HCT116 (cell line): Measurements from ENCODE around the gene TUT1. TPM values are rescaled to one million over a fixed set of nuclear protein-coding genes. Genes with fewer than 3 reads are reported as not detected.

Source experiments
- ATAC-seq: fragments of 200-7000 bp; cut with Tn5 transposase; 2 replicates; pipeline ENCODE4 v1.9.1; 2020; ENCODE audit warnings: mild to moderate bottlenecking, moderate library complexity
- BruUV-seq: library from RNA; stranded (reverse); fragments of 400-500 nt; replicated peaks from 2 replicates; lab custom pipeline; 2021; lab: Mats Ljungman, UMichigan
- CTCF ChIA-PET: fragments of 300-600 bp; sonication (Branson Sonifier 250); formaldehyde crosslinking; loops from one replicate; lab custom pipeline; 2021; ENCODE audit warnings: antibody characterized with exemption; lab: Charles Lee
- POLR2A ChIA-PET: fragments of 300-600, 350-600 bp; sonication (Branson Sonifier 250); formaldehyde crosslinking; loops from one replicate; lab custom pipeline; 2021; ENCODE audit warnings: antibody characterized with exemption; lab: Charles Lee
- RAD21 ChIA-PET, 2 experiments: fragments of 300-600 bp; sonication (Branson Sonifier 250); formaldehyde crosslinking; loops; one replicate each; lab custom pipeline; 2023; ENCODE audit warnings: low total read pairs in 2 of 2; ENCODE audit not compliant: uncharacterized antibody in 2 of 2, unreplicated experiment in 2 of 2, low non-redundant PET in 1 of 2; lab: Charles Lee
- DNase-seq: peaks from one replicate; pipeline ENCODE4 v3.0.0-alpha.2; 2010; ENCODE audit warnings: low read depth, low spot score
- H2AFZ ChIP-seq: fragments of 200-600 bp; shearing (Covaris generic), sonication (generic); 2 replicates; pipeline ENCODE4 v1.6.1; 2017; ENCODE audit warnings: low read depth, mixed run types, mixed read lengths, antibody characterized with exemption, low read length; ENCODE audit not compliant: poor library complexity, severe bottlenecking
- H3K27ac ChIP-seq: 2 replicates; pipeline ENCODE4 v1.5.1; 2012; ENCODE audit warnings: low read depth, low read length
- H3K27me3 ChIP-seq: fragments of 200-600 bp; sonication (generic); 2 replicates; pipeline ENCODE4 v1.6.1; 2016; ENCODE audit warnings: mixed run types, low read length, mixed read lengths; ENCODE audit not compliant: insufficient read depth
- H3K36me3 ChIP-seq, 2 experiments: fragments of 200-500 bp in 1 of 2; fragments of 200-600 bp in 1 of 2; sonication (Bioruptor generic) in 1 of 2; sonication (generic) in 1 of 2; 2 replicates each; pipeline versions ENCODE4 v1.5.1 to v1.6.1; 2014 to 2016; ENCODE audit warnings: low read length in 2 of 2, inconsistent platforms in 1 of 2, mixed read lengths in 1 of 2, mixed run types in 1 of 2; ENCODE audit not compliant: insufficient read depth in 2 of 2, control insufficient read depth in 1 of 2
- H3K4me1 ChIP-seq, 2 experiments: fragments of 200-600 bp in 1 of 2; sonication (generic) in 1 of 2; 2 replicates each; pipeline versions ENCODE4 v1.5.1 to v1.6.1; 2012 to 2017; ENCODE audit warnings: low read length in 2 of 2, inconsistent platforms in 1 of 2, mild to moderate bottlenecking in 1 of 2, mixed read lengths in 1 of 2, mixed run types in 1 of 2, moderate library complexity in 1 of 2; ENCODE audit not compliant: insufficient read depth in 2 of 2, control insufficient read depth in 1 of 2
- H3K4me2 ChIP-seq: fragments of 200-600 bp; sonication (generic); 2 replicates; pipeline ENCODE4 v1.6.1; 2017; ENCODE audit warnings: mixed run types, low read length, mixed read lengths
- H3K4me3 ChIP-seq, 2 experiments: fragments of 200-600 bp in 1 of 2; sonication (generic) in 1 of 2; replicated peaks in 1 of 2; 2 replicates each; pipeline ENCODE4 v1.5.1; 2011 to 2016; ENCODE audit warnings: low read length in 2 of 2, control low read depth in 1 of 2, low read depth in 1 of 2, mild to moderate bottlenecking in 1 of 2, mixed read lengths in 1 of 2, mixed run types in 1 of 2
- H3K79me2 ChIP-seq: fragments of 200-600 bp; sonication (generic); 2 replicates; pipeline ENCODE4 v1.6.1; 2017; ENCODE audit warnings: mild to moderate bottlenecking, mixed run types, low read length, moderate library complexity, mixed read lengths; ENCODE audit not compliant: insufficient read depth
- H3K9ac ChIP-seq: fragments of 200-600 bp; sonication (generic); 2 replicates; pipeline ENCODE4 v1.6.1; 2016; ENCODE audit warnings: low read length, mixed read lengths
- H3K9me2 ChIP-seq: fragments of 200-600 bp; sonication (generic), shearing (Covaris generic); 2 replicates; pipeline ENCODE4 v1.6.1; 2017; ENCODE audit warnings: mixed run types, mild to moderate bottlenecking, moderate library complexity; ENCODE audit not compliant: insufficient read depth
- H3K9me3 ChIP-seq, 2 experiments: fragments of 200-500 bp in 1 of 2; fragments of 200-600 bp in 1 of 2; sonication (Bioruptor generic) in 1 of 2; sonication (generic) in 1 of 2; 2 replicates each; pipeline ENCODE4 v1.6.1; 2014 to 2017; ENCODE audit warnings: low read length in 2 of 2, mixed read lengths in 2 of 2, inconsistent platforms in 1 of 2, low read depth in 1 of 2, mild to moderate bottlenecking in 1 of 2, mixed run types in 1 of 2, moderate library complexity in 1 of 2; ENCODE audit not compliant: control insufficient read depth in 1 of 2, insufficient read depth in 1 of 2
- H4K20me1 ChIP-seq: fragments of 200-600 bp; sonication (generic), shearing (Covaris generic); 2 replicates; pipeline ENCODE4 v1.6.1; 2017; ENCODE audit warnings: mixed run types, mild to moderate bottlenecking, moderate library complexity; ENCODE audit not compliant: insufficient read depth
- ATF3 ChIP-seq: IDR thresholded peaks from 2 replicates; pipeline ENCODE4 v1.6.1; 2012
- CEBPB ChIP-seq: IDR thresholded peaks from 2 replicates; pipeline ENCODE4 v1.6.1; 2012; ENCODE audit warnings: low read depth
- EGR1 ChIP-seq: IDR thresholded peaks from 2 replicates; pipeline ENCODE4 v1.6.1; 2012; ENCODE audit warnings: low read depth
- FOSL1 ChIP-seq: IDR thresholded peaks from 2 replicates; pipeline ENCODE4 v1.6.1; 2012; ENCODE audit warnings: low read depth
- JUND ChIP-seq: IDR thresholded peaks from 2 replicates; pipeline ENCODE4 v1.6.1; 2012
- MAX ChIP-seq: IDR thresholded peaks from 2 replicates; pipeline ENCODE4 v1.6.1; 2012
- POLR2AphosphoS5 ChIP-seq: IDR thresholded peaks from 2 replicates; pipeline ENCODE4 v1.6.1; 2011; ENCODE audit warnings: mild to moderate bottlenecking, low read depth, low read length, moderate library complexity
- SRF ChIP-seq: IDR thresholded peaks from 2 replicates; pipeline ENCODE4 v1.6.1; 2012; ENCODE audit warnings: low read depth
- TCF7L2 ChIP-seq: IDR thresholded peaks from 2 replicates; pipeline ENCODE4 v1.7.0; 2011; ENCODE audit warnings: borderline replicate concordance, inconsistent platforms; ENCODE audit not compliant: insufficient read depth, insufficient read length; ENCODE audit errors: extremely low read depth
- ZNF274 ChIP-seq: fragments of 200-500 bp; sonication (Bioruptor generic); IDR thresholded peaks from 2 replicates; pipeline ENCODE4 v1.6.1; 2014; ENCODE audit warnings: mild to moderate bottlenecking, low read depth, low read length, inconsistent platforms
- intact Hi-C: fragments of 100-400 bp; cut with micrococcal nuclease; formaldehyde crosslinking; loops from 2 replicates; pipeline ENCODE4 v1.10.0; 2022
- total RNA-seq: library from RNA; stranded (reverse); gene quantifications from one replicate; pipeline ENCODE4 v1.2.1, GENCODE V29; 2021; ENCODE audit not compliant: unreplicated experiment
- TF ChIP-seq, protein P1 (sequence below): IDR thresholded peaks from 2 replicates; pipeline ENCODE4 v1.6.1; 2011; ENCODE audit warnings: mild to moderate bottlenecking, low read length, moderate library complexity; ENCODE audit not compliant: insufficient replicate concordance; ENCODE audit errors: extremely low read depth

TUT1 gene
- total RNA-seq, 1 experiment from 2014 or later: 49.0 TPM

- ATAC-seq (peak; percentile 69), DNase-seq (peak; percentile 99)
- H3K9me3 ChIP-seq: no peaks in the 10 kb centered on the region
- H3K4me2 ChIP-seq: peak overlapping the region; percentile 88
- H4K20me1 ChIP-seq: no peaks in the 10 kb centered on the region
- no peaks in the 10 kb centered on the region for H3K9me2 ChIP-seq
- RAD21 ChIA-PET: interaction anchor here (0.6 to 0.7 kb wide), 3 partner anchors 7 to 95 kb away, joined by 3 to 6 read pairs (median 4); no protein-coding TSS in a partner anchor
- POLR2A ChIA-PET: interaction anchor here (0.6 to 1.7 kb wide), 4 partner anchors 25 to 242 kb away, joined by 3 to 11 read pairs (median 6); partner anchors contain the start of genes C11orf98, CSKMT and EEF1G
- peak overlapping the region; percentile 99 for H3K9ac ChIP-seq
- TF ChIP-seq TCF7L2: peak; percentile 9
- TF ChIP-seq, protein P1, sequence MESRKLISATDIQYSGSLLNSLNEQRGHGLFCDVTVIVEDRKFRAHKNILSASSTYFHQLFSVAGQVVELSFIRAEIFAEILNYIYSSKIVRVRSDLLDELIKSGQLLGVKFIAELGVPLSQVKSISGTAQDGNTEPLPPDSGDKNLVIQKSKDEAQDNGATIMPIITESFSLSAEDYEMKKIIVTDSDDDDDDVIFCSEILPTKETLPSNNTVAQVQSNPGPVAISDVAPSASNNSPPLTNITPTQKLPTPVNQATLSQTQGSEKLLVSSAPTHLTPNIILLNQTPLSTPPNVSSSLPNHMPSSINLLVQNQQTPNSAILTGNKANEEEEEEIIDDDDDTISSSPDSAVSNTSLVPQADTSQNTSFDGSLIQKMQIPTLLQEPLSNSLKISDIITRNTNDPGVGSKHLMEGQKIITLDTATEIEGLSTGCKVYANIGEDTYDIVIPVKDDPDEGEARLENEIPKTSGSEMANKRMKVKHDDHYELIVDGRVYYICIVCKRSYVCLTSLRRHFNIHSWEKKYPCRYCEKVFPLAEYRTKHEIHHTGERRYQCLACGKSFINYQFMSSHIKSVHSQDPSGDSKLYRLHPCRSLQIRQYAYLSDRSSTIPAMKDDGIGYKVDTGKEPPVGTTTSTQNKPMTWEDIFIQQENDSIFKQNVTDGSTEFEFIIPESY: no peak
- TF ChIP-seq POLR2AphosphoS5: peak; percentile 69
- no peak for TF ChIP-seq FOSL1
- TF ChIP-seq CEBPB: no peak
- no peak for TF ChIP-seq EGR1
- TF ChIP-seq ZNF274: no peak
- TF ChIP-seq JUND: no peak
- TF ChIP-seq SRF: no peak
- no peak for TF ChIP-seq MAX
- no peak for TF ChIP-seq ATF3
- peaks cover 58% of the 10 kb centered on the region for H3K79me2 ChIP-seq
- BruUV-seq: no TSS peak
- H3K27me3 ChIP-seq: no peaks in the 10 kb centered on the region
- peak overlapping the region; percentile 99 for H3K27ac ChIP-seq
- intact Hi-C loops: no loop called here
- peaks cover 34 to 45% of the 10 kb centered on the region in 2 experiments; a peak in 3 of 4 replicates for H3K36me3 ChIP-seq
- H3K4me3 ChIP-seq: peak overlapping the region; percentile 92 to 94
- CTCF ChIA-PET: interaction anchor here (0.9 to 1.7 kb wide), 5 partner anchors 8 to 174 kb away, joined by 3 to 9 read pairs (median 4); partner anchors contain the start of genes EML3, ROM1 and TUT1
- H2AFZ ChIP-seq: no peak overlapping the region
- H3K4me1 ChIP-seq: peaks cover 13 to 36% of the 10 kb centered on the region in 2 experiments
Observed at GRCh38 chr11:62599069-62599696, 7.9 kb upstream of the TUT1 start.
